Panc1 (cell line): ENCODE data around the gene GIT1. TPM values are rescaled to one million over a fixed set of nuclear protein-coding genes. Genes with fewer than 3 reads are reported as not detected.

Experiments used
- ATAC-seq: fragments of 200-7000 bp; cut with Tn5 transposase; 2 replicates; pipeline ENCODE4 v1.9.1; 2020; ENCODE audit warnings: mild to moderate bottlenecking, moderate library complexity
- BruUV-seq: library from RNA; stranded (reverse); fragments of 400-500 nt; replicated peaks from 2 replicates; lab custom pipeline; 2021; lab: Mats Ljungman, UMichigan
- CTCF ChIA-PET: fragments of 300-600 bp; sonication (Branson Sonifier 250); formaldehyde crosslinking; loops from one replicate; lab custom pipeline; 2022; ENCODE audit warnings: antibody characterized with exemption; lab: Charles Lee
- POLR2A ChIA-PET: fragments of 300-600 bp; sonication (Branson Sonifier 250); formaldehyde crosslinking; loops from one replicate; lab custom pipeline; 2022; ENCODE audit warnings: antibody characterized with exemption; lab: Charles Lee
- DNase-seq: peaks from one replicate; pipeline ENCODE4 v3.0.0-alpha.2; 2010; ENCODE audit warnings: low read depth, low spot score
- H3K27ac ChIP-seq: 2 replicates; pipeline ENCODE4 v1.5.1; 2011; ENCODE audit warnings: mild to moderate bottlenecking, low read length, inconsistent platforms
- H3K27me3 ChIP-seq: fragments of 200-500 bp; sonication (Bioruptor generic); 2 replicates; pipeline ENCODE4 v1.6.0; 2014; ENCODE audit warnings: low read length, inconsistent platforms; ENCODE audit not compliant: control insufficient read depth, insufficient read depth
- H3K36me3 ChIP-seq: fragments of 200-500 bp; sonication (Bioruptor generic); 2 replicates; pipeline ENCODE4 v1.5.1; 2014; ENCODE audit warnings: inconsistent platforms, mild to moderate bottlenecking, low read length, moderate library complexity; ENCODE audit not compliant: control insufficient read depth, insufficient read depth
- H3K4me1 ChIP-seq: 2 replicates; pipeline ENCODE4 v1.5.1; 2011; ENCODE audit warnings: inconsistent platforms, mild to moderate bottlenecking, low read length, moderate library complexity; ENCODE audit not compliant: control insufficient read depth, insufficient read depth
- H3K4me3 ChIP-seq, 2 experiments: 2 replicates each; pipeline ENCODE4 v1.5.1; 2011 to 2012; ENCODE audit warnings: low read depth in 2 of 2, low read length in 2 of 2, mild to moderate bottlenecking in 2 of 2, inconsistent platforms in 1 of 2, moderate library complexity in 1 of 2
- H3K9me3 ChIP-seq: fragments of 200-500 bp; sonication (Bioruptor generic); 2 replicates; pipeline ENCODE4 v1.5.1; 2014; ENCODE audit warnings: low read depth, mild to moderate bottlenecking, inconsistent platforms, low read length, moderate library complexity; ENCODE audit not compliant: control insufficient read depth, insufficient read depth
- SIN3A ChIP-seq: IDR thresholded peaks from 2 replicates; pipeline ENCODE4 v1.6.1; 2012; ENCODE audit warnings: low read depth, mild to moderate bottlenecking, low read length, moderate library complexity, borderline replicate concordance; ENCODE audit not compliant: insufficient read depth
- TCF7L2 ChIP-seq: IDR thresholded peaks from 2 replicates; pipeline ENCODE4 v1.6.1; 2011; ENCODE audit warnings: mild to moderate bottlenecking, low read depth, low read length, inconsistent platforms
- in situ Hi-C: cut with HindIII; loops from 2 replicates; pipeline ENCODE4 v1.10.0; 2016; ENCODE audit warnings: low sequenced_read_pairs, low pct_unique_long_range_greater_than_20kb
- intact Hi-C: fragments of 100-400 bp; cut with micrococcal nuclease; formaldehyde crosslinking; loops from one replicate; pipeline ENCODE4 v1.10.0; 2022; ENCODE audit not compliant: unreplicated experiment
- total RNA-seq: library from RNA; stranded (reverse); gene quantifications from one replicate; pipeline ENCODE4 v1.2.1, GENCODE V29; 2021; ENCODE audit not compliant: unreplicated experiment
- TF ChIP-seq, protein P1 (sequence below), 2 experiments: IDR thresholded peaks; 2 replicates each; pipeline ENCODE4 v1.6.1; 2011 to 2012; ENCODE audit warnings: low read depth in 2 of 2, control low read depth in 1 of 2, low read length in 1 of 2, mild to moderate bottlenecking in 1 of 2, moderate library complexity in 1 of 2; ENCODE audit not compliant: insufficient read depth in 1 of 2
- TF ChIP-seq, protein P2 (sequence below): fragments of 450-650 bp; IDR thresholded peaks from 2 replicates; pipeline ENCODE4 v1.5.1; 2017; ENCODE audit warnings: mild to moderate bottlenecking

Gene GIT1
- total RNA-seq, 1 experiment from 2014 or later: 94.6 TPM

DNA sequence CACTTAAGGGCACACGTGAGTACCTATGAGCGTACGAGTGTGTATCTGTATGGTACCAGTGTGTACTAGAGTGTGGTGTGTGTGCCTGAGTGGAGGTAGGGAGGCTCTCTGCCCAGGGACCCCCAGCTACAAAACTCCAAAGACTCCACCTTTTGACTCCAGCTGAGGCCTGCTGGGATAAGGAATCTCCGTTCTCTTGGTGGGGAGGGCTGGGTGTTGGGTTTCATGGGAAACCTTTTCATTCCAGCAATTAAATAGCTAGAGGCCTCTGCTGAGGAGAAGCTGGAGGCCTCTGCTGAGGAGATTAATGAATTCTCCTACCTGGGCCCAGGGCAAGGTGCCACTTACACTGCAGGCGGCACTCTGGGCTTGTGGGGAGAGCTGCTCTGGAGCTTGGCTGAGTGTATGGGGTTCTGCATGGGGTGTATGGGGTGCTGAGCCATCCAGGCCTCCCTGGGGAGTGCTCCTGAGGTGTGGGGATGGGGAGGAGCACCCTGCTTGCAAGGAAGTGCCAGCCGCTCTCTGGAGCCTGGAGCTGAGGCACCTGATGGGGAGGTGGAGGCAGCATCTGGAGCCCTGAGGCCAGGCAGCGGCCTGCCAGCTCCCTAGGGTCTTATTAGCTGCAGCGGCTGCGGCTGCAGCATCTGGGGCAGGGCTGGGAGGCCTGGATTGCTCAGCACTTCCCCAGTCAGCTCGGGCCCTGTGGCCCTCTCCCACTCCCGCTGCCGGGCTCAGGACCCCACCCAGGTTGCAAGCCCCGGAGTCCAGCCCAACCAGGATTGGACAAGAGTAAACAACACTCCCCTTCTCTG, 8.1 kb upstream of the GIT1 start:
- Histone ChIP-seq H3K27ac (peak overlapping the region; percentile 25; the same call in 1 of the 2 replicates), H3K36me3 (no peaks in the 10 kb centered on the region), H3K4me3 (no peak overlapping the region), H3K4me1 (peaks cover 41% of the 10 kb centered on the region), H3K9me3 (no peaks in the 10 kb centered on the region), H3K27me3 (no peaks in the 10 kb centered on the region)
- CTCF ChIA-PET: interaction anchor here (1.5 kb wide), 1 partner anchor 19 kb away, joined by 5 read pairs; no protein-coding TSS in a partner anchor
- DNase-seq (no peak), ATAC-seq (no peak)
- no TSS peak for BruUV-seq
- in situ Hi-C loops: no loop called here
- intact Hi-C loops: no loop called here
- no peak for TF ChIP-seq TCF7L2
- TF ChIP-seq, protein P1, sequence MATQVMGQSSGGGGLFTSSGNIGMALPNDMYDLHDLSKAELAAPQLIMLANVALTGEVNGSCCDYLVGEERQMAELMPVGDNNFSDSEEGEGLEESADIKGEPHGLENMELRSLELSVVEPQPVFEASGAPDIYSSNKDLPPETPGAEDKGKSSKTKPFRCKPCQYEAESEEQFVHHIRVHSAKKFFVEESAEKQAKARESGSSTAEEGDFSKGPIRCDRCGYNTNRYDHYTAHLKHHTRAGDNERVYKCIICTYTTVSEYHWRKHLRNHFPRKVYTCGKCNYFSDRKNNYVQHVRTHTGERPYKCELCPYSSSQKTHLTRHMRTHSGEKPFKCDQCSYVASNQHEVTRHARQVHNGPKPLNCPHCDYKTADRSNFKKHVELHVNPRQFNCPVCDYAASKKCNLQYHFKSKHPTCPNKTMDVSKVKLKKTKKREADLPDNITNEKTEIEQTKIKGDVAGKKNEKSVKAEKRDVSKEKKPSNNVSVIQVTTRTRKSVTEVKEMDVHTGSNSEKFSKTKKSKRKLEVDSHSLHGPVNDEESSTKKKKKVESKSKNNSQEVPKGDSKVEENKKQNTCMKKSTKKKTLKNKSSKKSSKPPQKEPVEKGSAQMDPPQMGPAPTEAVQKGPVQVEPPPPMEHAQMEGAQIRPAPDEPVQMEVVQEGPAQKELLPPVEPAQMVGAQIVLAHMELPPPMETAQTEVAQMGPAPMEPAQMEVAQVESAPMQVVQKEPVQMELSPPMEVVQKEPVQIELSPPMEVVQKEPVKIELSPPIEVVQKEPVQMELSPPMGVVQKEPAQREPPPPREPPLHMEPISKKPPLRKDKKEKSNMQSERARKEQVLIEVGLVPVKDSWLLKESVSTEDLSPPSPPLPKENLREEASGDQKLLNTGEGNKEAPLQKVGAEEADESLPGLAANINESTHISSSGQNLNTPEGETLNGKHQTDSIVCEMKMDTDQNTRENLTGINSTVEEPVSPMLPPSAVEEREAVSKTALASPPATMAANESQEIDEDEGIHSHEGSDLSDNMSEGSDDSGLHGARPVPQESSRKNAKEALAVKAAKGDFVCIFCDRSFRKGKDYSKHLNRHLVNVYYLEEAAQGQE (IDR thresholded peaks at IDR 0.05; ENCODE audit: insufficient read depth in 1 of 2, low read depth in 2 of 2, low read length in 1 of 2): no peak
- TF ChIP-seq, protein P2, sequence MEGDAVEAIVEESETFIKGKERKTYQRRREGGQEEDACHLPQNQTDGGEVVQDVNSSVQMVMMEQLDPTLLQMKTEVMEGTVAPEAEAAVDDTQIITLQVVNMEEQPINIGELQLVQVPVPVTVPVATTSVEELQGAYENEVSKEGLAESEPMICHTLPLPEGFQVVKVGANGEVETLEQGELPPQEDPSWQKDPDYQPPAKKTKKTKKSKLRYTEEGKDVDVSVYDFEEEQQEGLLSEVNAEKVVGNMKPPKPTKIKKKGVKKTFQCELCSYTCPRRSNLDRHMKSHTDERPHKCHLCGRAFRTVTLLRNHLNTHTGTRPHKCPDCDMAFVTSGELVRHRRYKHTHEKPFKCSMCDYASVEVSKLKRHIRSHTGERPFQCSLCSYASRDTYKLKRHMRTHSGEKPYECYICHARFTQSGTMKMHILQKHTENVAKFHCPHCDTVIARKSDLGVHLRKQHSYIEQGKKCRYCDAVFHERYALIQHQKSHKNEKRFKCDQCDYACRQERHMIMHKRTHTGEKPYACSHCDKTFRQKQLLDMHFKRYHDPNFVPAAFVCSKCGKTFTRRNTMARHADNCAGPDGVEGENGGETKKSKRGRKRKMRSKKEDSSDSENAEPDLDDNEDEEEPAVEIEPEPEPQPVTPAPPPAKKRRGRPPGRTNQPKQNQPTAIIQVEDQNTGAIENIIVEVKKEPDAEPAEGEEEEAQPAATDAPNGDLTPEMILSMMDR: no peak
- POLR2A ChIA-PET: interaction anchor here (0.6 kb wide), 1 partner anchor 283 kb away, joined by 3 read pairs; no protein-coding TSS in a partner anchor

DNA sequence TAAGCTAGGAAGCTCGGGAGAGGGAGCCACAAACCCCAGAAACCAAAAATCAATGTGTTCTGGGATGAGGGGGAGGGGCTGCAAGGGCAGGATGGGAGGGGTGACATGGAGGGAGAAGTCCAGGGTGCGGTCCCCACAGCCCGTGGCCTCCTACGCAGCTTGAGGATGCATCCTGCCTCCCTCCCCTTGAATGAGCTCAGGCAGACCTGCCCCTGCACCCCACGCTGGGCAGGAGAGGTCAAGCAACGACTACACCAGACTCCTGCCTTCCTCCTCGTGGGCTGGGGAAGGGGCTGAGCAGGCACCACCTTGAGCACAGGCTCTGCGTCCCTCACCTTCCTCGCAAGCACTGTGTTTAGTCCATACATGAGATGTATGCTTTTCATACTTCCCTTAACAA, 7.4 kb upstream of the GIT1 start:
- in situ Hi-C loops (no loop called here), intact Hi-C loops (no loop called here)
- peak overlapping the region; percentile 25; the same call in 1 of the 2 replicates for H3K27ac ChIP-seq
- no peak for DNase-seq
- POLR2A ChIA-PET: interaction anchor here (0.6 kb wide), 1 partner anchor 284 kb away, joined by 3 read pairs; no protein-coding TSS in a partner anchor
- TF ChIP-seq TCF7L2: no peak
- no peak for TF ChIP-seq SIN3A
- TF ChIP-seq, protein P1 (IDR thresholded peaks at IDR 0.05; ENCODE audit: insufficient read depth in 1 of 2, low read depth in 2 of 2, low read length in 1 of 2): no peak
- TF ChIP-seq, protein P2: no peak
- H3K9me3 ChIP-seq: no peaks in the 10 kb centered on the region
- no TSS peak for BruUV-seq
- H3K4me1 ChIP-seq: peaks cover 49% of the 10 kb centered on the region
- H3K4me3 ChIP-seq: no peak overlapping the region
- CTCF ChIA-PET: interaction anchor here (1.5 kb wide), 1 partner anchor 20 kb away, joined by 5 read pairs; no protein-coding TSS in a partner anchor
- no peaks in the 10 kb centered on the region for H3K27me3 ChIP-seq
- no peaks in the 10 kb centered on the region for H3K36me3 ChIP-seq
- no peak for ATAC-seq
